Activated naive CD8-positive, alpha-beta T cell treated with anti-CD3 and anti-CD28 coated beads, Interleukin-2, amount 10 ng/mL, durations not matched to agents 7 days and 5 days (primary cell): ENCODE results near the gene ZNF329. TPM values are rescaled to one million over a fixed set of nuclear protein-coding genes. Genes with fewer than 3 reads are reported as not detected.
"Not testable (repeated sequence)": the region's sequence is repeated elsewhere in the genome, so short reads cannot be mapped to it uniquely, and the experiment has no call there.

Source experiments
- ATAC-seq: fragments of 150-1000 bp; cut with Tn5 transposase; one replicate; pipeline ENCODE4 v1.10.0; 2021; ENCODE audit warnings: low read depth, moderate library complexity
- POLR2A ChIA-PET: fragments of 350-600 bp; sonication (Branson Sonifier 250); formaldehyde crosslinking; loops from one replicate; lab custom pipeline; 2021; ENCODE audit warnings: antibody characterized with exemption; lab: Charles Lee
- DNase-seq: peaks from one replicate; pipeline ENCODE4 v3.0.0; 2021
- H3K27ac Mint-ChIP-seq: one replicate; pipeline ENCODE4 v1.8.0; 2022; ENCODE audit warnings: mild to moderate bottlenecking, mixed read lengths
- H3K27me3 Mint-ChIP-seq: one replicate; pipeline ENCODE4 v1.8.0; 2022; ENCODE audit warnings: mild to moderate bottlenecking, moderate library complexity, mixed read lengths
- H3K36me3 Mint-ChIP-seq: one replicate; pipeline ENCODE4 v1.8.0; 2021; ENCODE audit warnings: mild to moderate bottlenecking, mixed read lengths
- H3K4me1 Mint-ChIP-seq: one replicate; pipeline ENCODE4 v1.8.0; 2021; ENCODE audit warnings: mixed read lengths
- H3K4me3 Mint-ChIP-seq: one replicate; pipeline ENCODE4 v1.8.0; 2022; ENCODE audit warnings: mild to moderate bottlenecking, moderate library complexity, mixed read lengths
- H3K9me3 Mint-ChIP-seq: one replicate; pipeline ENCODE4 v1.8.0; 2021; ENCODE audit warnings: mixed read lengths
- total RNA-seq, 2 experiments: library from RNA; stranded (reverse); gene quantifications; one replicate each; pipeline ENCODE4 v1.2.3, GENCODE V29; 2021

ZNF329 gene
- total RNA-seq, 2 experiments from 2014 or later = 10.1 to 10.3 TPM

DNA sequence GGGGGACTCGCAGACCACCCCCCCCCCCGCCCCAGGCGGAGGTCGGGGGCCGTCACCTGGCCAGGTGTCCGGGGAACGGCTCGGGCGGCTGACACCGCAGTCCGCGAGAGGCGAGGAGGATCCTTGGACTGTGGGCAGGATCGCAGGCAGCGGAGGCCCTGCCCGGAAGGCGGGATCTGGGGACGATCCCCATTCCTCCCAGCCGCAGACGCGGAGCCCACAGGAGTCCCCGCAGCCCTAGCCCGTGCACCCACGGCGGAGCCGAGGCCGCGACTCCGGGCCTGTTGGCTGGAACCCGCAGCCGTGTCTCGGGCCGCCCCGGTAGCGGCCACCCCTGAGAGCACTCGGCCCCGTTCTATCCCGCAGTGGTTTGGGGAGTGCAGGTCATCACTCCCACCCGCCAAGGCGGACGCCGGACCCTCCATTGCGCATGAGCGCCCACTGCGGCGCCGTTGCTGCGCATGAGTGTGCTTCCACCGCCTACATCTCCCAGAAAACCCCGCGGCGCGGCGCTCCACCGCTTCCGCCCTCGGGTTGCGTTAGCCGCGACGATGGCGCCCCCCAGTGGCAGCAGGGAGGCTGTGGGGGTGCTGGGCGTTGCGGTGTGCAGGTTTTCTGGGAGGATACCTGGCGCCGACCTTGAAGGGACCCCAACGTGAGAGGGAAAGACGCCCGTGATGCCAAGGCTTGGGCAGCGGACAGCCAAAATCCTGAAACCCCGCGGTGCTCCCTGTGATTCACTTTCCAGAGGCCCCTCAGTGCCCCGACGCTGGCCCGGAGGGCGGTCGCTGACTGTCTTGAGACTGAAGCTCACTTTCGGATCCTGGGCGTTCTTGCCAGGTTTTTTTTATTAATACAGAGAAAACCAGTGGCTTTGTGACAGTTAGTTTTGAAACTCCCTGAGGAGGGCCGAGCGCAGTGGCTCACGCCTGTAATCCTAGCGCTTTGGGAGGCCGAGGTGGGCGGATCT, 4.4 kb upstream of the ZNF329 start:
- Mint-ChIP-seq H3K4me3 (peak overlapping the region; percentile 80), H3K4me1 (peaks cover 6% of the 10 kb centered on the region), H3K36me3 (peaks cover 3% of the 10 kb centered on the region), H3K9me3 (peaks cover 11% of the 10 kb centered on the region), H3K27ac (peak overlapping the region; percentile 74), H3K27me3 (no peaks in the 10 kb centered on the region)
- DNase-seq = peak; percentile 100
- POLR2A ChIA-PET = interaction anchor here (0.6 to 0.9 kb wide), 3 partner anchors 96 to 1688 kb away, joined by 3 read pairs; partner anchors contain the start of gene ZNF135
- peak; percentile 76 for ATAC-seq

GRCh38 chr19:58154287-58154678, 3.7 kb upstream of the ZNF329 start:
- peak overlapping the region; percentile 74 for H3K27ac Mint-ChIP-seq
- H3K27me3 Mint-ChIP-seq = no peaks in the 10 kb centered on the region
- no peak for DNase-seq
- POLR2A ChIA-PET = interaction anchor here (0.6 to 0.9 kb wide), 2 partner anchors 96 to 1688 kb away, joined by 3 read pairs; partner anchors contain the start of gene ZNF135
- no peak for ATAC-seq
- peak overlapping the region; percentile 80 for H3K4me3 Mint-ChIP-seq
- H3K4me1 Mint-ChIP-seq = peaks cover 12% of the 10 kb centered on the region
- peaks cover 3% of the 10 kb centered on the region for H3K36me3 Mint-ChIP-seq
- H3K9me3 Mint-ChIP-seq = peaks cover 14% of the 10 kb centered on the region

GRCh38 chr19:58153386-58153785, 2.8 kb upstream of the ZNF329 start:
- Mint-ChIP-seq H3K27ac (no peak overlapping the region), H3K9me3 (peaks cover 18% of the 10 kb centered on the region), H3K4me1 (peaks cover 13% of the 10 kb centered on the region), H3K4me3 (peak overlapping the region; percentile 80), H3K36me3 (peaks cover 4% of the 10 kb centered on the region), H3K27me3 (no peaks in the 10 kb centered on the region)
- DNase-seq (no peak), ATAC-seq (no peak)
- POLR2A ChIA-PET = no interaction called here

- DNase-seq, H3K27ac Mint-ChIP-seq, ATAC-seq, H3K27me3 Mint-ChIP-seq, H3K4me3 Mint-ChIP-seq, POLR2A ChIA-PET: not testable (repeated sequence)
- peaks cover 19% of the 10 kb centered on the region for H3K36me3 Mint-ChIP-seq
- peaks cover 20% of the 10 kb centered on the region for H3K9me3 Mint-ChIP-seq
- H3K4me1 Mint-ChIP-seq = peaks cover 11% of the 10 kb centered on the region
Measured at GRCh38 chr19:58147475-58147874, 3.1 kb downstream of the ZNF329 start.

- POLR2A ChIA-PET = interaction anchor here (0.6 kb wide), 2 partner anchors 12 to 175 kb away, joined by 3 to 4 read pairs; no protein-coding TSS in a partner anchor
- H3K36me3 Mint-ChIP-seq = peaks cover 31% of the 10 kb centered on the region
Measured at GRCh38 chr19:58145849-58146248, 4.7 kb downstream of the ZNF329 start.

GRCh38 chr19:58134244-58134643, 16.3 kb downstream of the ZNF329 start:
- Mint-ChIP-seq H3K27me3 (no peaks in the 10 kb centered on the region), H3K4me3 (no peak overlapping the region), H3K27ac (no peak overlapping the region), H3K4me1 (no peaks in the 10 kb centered on the region), H3K9me3 (peaks cover 37% of the 10 kb centered on the region), H3K36me3 (peaks cover 70% of the 10 kb centered on the region)
- DNase-seq (no peak), ATAC-seq (no peak)
- POLR2A ChIA-PET = interaction anchor here (0.6 kb wide), 1 partner anchor 11 kb away, joined by 4 read pairs; no protein-coding TSS in a partner anchor

More at GRCh38 chr19:58145849-58146248, 4.7 kb downstream of the ZNF329 start:
- H3K4me3 Mint-ChIP-seq = no peak overlapping the region
- peaks cover 9% of the 10 kb centered on the region for H3K4me1 Mint-ChIP-seq
- no peaks in the 10 kb centered on the region for H3K27me3 Mint-ChIP-seq
- H3K27ac Mint-ChIP-seq = no peak overlapping the region
- DNase-seq (no peak), ATAC-seq (no peak)
- H3K9me3 Mint-ChIP-seq = peaks cover 20% of the 10 kb centered on the region

- Mint-ChIP-seq H3K9me3 (peaks cover 51% of the 10 kb centered on the region), H3K4me1 (no peaks in the 10 kb centered on the region), H3K36me3 (peaks cover 66% of the 10 kb centered on the region), H3K4me3 (no peak overlapping the region), H3K27ac (no peak overlapping the region), H3K27me3 (no peaks in the 10 kb centered on the region)
- POLR2A ChIA-PET = no interaction called here
- DNase-seq = no peak
- ATAC-seq = no peak
Measured at GRCh38 chr19:58129284-58129683, 21.3 kb downstream of the ZNF329 start.

DNA sequence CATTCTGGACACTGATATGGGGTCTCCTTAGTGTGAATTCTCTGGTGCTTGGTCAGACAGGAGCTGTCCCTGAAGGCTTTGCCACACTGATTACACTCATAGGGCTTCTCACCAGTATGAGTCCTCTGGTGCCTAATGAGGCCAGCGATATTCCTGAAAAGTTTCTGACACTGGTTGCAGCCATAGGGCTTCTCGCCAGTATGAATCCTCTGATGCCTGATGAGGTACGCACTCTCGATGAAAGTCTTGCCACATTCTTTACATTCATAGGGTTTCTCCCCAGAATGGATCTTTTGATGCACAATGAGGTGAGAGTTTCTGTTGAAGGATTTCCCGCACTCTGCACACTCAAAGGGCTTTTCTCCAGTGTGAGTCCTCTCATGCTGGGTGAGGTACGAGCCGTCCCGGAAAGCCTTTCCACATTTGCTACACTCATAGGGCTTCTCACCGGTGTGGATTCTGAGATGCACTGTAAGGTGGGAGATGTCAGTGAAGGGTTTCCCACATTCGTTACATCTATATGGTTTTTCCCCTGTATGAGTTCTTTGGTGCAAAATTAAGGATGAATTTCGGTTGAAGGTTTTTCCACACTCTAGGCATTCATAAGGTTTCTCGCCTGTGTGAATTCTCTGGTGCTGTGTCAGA, 22.4 kb downstream of the ZNF329 start:
- Mint-ChIP-seq H3K4me1 (no peaks in the 10 kb centered on the region), H3K4me3 (no peak overlapping the region), H3K27ac (no peak overlapping the region), H3K27me3 (no peaks in the 10 kb centered on the region), H3K36me3 (peaks cover 55% of the 10 kb centered on the region), H3K9me3 (peaks cover 52% of the 10 kb centered on the region)
- POLR2A ChIA-PET = no interaction called here
- no peak for DNase-seq
- no peak for ATAC-seq

GRCh38 chr19:58123354-58123753, 27.2 kb downstream of the ZNF329 start:
- peaks cover 56% of the 10 kb centered on the region for H3K9me3 Mint-ChIP-seq
- H3K36me3 Mint-ChIP-seq = peaks cover 25% of the 10 kb centered on the region
- DNase-seq (no peak), ATAC-seq (no peak)
- peaks cover 4% of the 10 kb centered on the region for H3K27me3 Mint-ChIP-seq
- H3K4me1 Mint-ChIP-seq = no peaks in the 10 kb centered on the region
- H3K4me3 Mint-ChIP-seq = no peak overlapping the region
- POLR2A ChIA-PET = no interaction called here
- H3K27ac Mint-ChIP-seq = no peak overlapping the region

- Mint-ChIP-seq H3K27me3 (peaks cover 11% of the 10 kb centered on the region), H3K27ac (peak overlapping the region; percentile 12)
Measured at GRCh38 chr19:58118979-58119733, 31.4 kb downstream of the ZNF329 start.

GRCh38 chr19:58117841-58118575, 32.6 kb downstream of the ZNF329 start:
- H3K27me3 Mint-ChIP-seq = peaks cover 11% of the 10 kb centered on the region
- no peak for ATAC-seq
- peaks cover 53% of the 10 kb centered on the region for H3K9me3 Mint-ChIP-seq
- peak overlapping the region; percentile 5 for H3K4me3 Mint-ChIP-seq
- no peaks in the 10 kb centered on the region for H3K4me1 Mint-ChIP-seq
- H3K36me3 Mint-ChIP-seq = peaks cover 16% of the 10 kb centered on the region
- H3K27ac Mint-ChIP-seq = peak overlapping the region; percentile 11
- no peak for DNase-seq
- POLR2A ChIA-PET = no interaction called here

More at GRCh38 chr19:58118979-58119733, 31.4 kb downstream of the ZNF329 start:
- Mint-ChIP-seq H3K36me3 (peaks cover 16% of the 10 kb centered on the region), H3K4me1 (no peaks in the 10 kb centered on the region), H3K4me3 (no peak overlapping the region), H3K9me3 (peaks cover 59% of the 10 kb centered on the region)
- ATAC-seq (no peak), DNase-seq (no peak)
- POLR2A ChIA-PET = no interaction called here

DNA sequence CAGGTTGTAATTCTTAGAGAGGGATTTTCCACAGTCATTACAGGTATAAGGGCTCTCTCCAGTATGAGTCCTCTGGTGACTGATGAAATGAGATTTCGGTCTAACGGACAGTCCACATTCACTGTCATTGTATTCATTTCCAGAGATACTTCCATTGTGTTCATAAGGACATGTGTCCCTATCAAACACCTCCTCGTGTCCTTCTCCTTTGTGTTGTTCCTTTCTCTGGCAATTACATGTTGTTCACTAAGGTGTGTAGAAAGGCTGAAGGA, 42.1 kb downstream of the ZNF329 start:
- ATAC-seq (no peak), DNase-seq (no peak)
- no peak overlapping the region for H3K4me3 Mint-ChIP-seq
- H3K4me1 Mint-ChIP-seq = no peaks in the 10 kb centered on the region
- H3K36me3 Mint-ChIP-seq = peaks cover 4% of the 10 kb centered on the region
- no peaks in the 10 kb centered on the region for H3K27me3 Mint-ChIP-seq
- H3K27ac Mint-ChIP-seq = no peak overlapping the region
- POLR2A ChIA-PET = no interaction called here
- peaks cover 41% of the 10 kb centered on the region for H3K9me3 Mint-ChIP-seq
